GM12865 (cell line): ENCODE data around the gene PTGES3.
A peak's percentile ranks its signal among the peaks of the same experiment; 100 is the strongest.

Source experiments
- DNase-seq: peaks from one replicate; pipeline ENCODE4 v3.0.0; 2010; ENCODE audit warnings: low read depth
- H3K4me3 ChIP-seq: 2 replicates; pipeline ENCODE4 v1.5.1; 2011; ENCODE audit warnings: mild to moderate bottlenecking, low read depth, low read length, control low read depth
- TF ChIP-seq, protein P1 (sequence below): IDR thresholded peaks from 2 replicates; pipeline ENCODE4 v1.5.1; 2011; ENCODE audit warnings: low read length, control low read depth, low read depth, inconsistent platforms; ENCODE audit not compliant: insufficient read depth; ENCODE audit errors: missing control alignments

The PTGES3 gene

DNA sequence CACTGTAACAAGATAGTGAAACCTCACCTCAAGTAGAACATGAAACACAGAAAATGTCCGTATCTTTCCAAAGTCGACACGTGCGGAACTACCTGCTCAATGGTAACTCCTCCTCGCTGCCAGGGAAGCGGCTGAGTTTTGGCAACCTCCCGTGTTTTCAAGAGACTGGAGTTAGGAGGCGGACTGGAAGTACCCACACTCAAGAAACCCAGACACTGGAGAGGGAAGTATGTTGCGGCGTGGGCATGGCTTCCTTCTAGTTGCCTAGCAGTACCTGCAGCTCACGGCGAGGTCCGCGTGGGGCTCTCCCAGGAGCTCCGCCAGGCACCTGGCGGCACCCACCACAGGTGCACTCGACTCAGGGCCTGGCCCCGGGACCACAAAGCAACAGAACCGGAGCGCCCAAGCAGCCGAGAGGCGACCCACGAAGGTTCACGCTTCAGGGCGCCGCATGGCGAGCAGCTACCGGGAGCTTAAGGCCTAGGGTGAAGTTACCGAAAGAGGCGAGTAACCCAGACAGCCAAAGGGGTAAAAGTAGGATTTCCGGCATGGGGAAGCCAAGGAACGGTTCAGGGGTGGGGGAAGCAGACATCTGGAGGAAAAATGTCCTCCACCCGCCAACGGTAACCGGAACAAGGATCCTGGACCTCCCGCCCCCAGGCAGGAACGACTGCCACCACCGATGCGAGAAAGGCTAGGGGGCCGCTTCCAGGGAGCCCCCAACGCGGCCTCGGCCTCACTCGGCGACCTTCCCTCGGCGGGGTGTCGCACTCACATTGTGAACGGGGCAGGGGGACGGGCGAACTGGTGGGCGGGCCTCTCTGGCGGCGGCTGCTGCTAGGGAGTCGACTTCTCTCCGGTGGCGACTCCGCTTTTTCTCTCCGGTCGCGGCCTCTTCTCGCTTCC is 608 bp downstream of the PTGES3 start:
- peak overlapping the region; percentile 62 for H3K4me3 ChIP-seq
- DNase-seq = peak; percentile 69
- TF ChIP-seq, protein P1, sequence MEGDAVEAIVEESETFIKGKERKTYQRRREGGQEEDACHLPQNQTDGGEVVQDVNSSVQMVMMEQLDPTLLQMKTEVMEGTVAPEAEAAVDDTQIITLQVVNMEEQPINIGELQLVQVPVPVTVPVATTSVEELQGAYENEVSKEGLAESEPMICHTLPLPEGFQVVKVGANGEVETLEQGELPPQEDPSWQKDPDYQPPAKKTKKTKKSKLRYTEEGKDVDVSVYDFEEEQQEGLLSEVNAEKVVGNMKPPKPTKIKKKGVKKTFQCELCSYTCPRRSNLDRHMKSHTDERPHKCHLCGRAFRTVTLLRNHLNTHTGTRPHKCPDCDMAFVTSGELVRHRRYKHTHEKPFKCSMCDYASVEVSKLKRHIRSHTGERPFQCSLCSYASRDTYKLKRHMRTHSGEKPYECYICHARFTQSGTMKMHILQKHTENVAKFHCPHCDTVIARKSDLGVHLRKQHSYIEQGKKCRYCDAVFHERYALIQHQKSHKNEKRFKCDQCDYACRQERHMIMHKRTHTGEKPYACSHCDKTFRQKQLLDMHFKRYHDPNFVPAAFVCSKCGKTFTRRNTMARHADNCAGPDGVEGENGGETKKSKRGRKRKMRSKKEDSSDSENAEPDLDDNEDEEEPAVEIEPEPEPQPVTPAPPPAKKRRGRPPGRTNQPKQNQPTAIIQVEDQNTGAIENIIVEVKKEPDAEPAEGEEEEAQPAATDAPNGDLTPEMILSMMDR = no peak

DNA sequence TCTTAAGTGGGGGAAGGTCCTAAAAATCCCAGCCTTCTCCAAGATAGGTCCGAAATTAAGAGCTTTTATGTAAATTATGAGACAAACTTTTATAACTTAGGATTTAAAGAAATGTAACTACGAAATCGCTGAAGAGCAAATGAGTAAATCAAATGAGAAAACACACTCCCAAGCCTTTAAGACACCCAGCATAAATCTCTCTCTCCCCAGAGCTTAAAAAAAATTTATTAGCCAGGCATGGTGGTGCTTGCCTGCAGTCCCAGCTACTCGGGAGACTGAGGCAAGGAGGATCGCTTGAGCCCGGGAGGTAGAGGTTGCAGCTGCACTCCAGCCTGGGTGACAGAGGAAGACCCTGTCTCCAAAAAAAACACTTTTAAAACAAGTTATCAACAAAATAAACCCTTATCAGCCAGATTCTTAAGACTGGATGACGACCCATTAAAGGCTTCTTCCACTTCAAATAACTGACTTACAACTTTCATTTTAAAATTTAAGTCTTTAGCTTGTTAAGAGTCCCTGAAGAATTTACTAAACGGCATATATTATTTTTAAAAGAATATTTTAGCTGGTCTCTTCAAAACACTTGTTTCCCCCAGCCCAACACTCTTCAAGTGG is 3.2 kb downstream of the PTGES3 start:
- peak overlapping the region; percentile 62 for H3K4me3 ChIP-seq
- TF ChIP-seq, protein P1 = no peak
- no peak for DNase-seq

DNA sequence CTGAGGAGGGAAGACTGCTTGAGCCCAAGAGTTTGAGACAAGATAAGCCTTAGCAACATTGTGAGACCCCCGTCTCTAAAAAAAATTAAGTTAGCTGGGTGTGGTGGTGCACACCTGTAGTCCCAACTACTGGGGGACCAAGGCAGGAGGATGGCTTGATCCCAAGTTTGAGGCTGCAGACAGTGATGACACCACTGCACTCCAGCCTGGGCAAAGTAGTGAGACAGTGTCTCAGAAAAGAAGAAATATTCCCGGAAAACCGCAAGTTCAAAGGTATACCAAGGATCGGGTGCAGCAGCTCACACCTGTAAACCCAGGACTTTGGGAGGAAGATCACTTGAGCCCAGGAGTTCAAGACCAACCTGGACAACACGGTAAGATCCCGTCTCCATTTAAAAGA is 5.8 kb downstream of the PTGES3 start:
- TF ChIP-seq, protein P1 = no peak
- H3K4me3 ChIP-seq = peak overlapping the region; percentile 62
- no peak for DNase-seq

DNA sequence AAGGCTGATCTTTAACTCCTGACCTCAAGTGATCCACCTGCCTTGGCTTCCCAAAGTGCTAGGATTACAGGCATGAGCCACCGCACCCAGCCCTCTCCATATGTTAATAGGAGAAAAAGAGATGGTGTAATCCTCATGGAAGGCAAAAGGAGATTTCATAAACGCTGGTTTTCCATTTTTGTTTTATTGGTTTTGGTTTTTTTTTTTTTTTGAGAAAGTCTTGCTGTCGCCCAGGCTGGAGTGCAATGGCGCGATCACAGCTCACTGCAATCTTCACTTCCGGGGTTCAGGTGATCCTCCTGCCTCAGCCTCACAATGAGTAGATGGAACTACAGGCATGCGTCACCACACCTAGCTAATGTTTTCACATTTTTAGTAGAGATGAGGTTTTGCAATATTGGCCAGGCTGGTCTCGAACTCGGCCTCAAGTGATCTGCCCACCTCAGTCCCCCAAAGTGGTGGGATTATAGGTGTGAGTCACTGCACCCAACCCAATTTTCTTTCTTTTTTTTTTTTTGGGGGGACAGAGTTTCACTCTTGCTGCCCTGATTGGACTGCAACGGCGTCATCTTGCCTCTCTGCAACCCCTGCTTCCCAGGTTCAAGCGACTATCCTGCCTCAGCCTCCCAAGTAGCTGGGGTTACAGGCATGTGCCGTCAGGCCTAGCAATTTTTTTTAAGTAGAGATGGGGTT is 8.1 kb downstream of the PTGES3 start:
- no peak for DNase-seq
- H3K4me3 ChIP-seq = no peak overlapping the region
- TF ChIP-seq, protein P1 = no peak

DNA sequence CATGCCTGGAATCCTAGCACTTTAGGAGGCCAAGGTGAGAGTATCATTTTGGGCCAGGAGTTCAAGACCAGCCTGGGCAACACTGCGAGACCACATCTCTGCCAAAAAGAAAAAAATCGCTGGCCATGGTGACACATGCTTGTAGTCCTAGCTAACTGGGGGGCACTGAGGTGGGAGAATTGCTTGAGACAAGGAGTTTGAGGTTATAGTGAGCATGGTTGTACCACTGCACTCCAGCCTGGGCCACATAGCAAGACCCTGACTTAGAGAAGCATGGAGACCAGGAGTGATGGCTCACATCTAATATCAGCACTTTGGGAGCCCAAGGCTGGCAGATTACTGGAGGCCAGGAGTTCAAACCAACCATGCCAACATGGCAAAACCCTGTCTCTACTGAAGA is 9.2 kb downstream of the PTGES3 start:
- DNase-seq = no peak
- H3K4me3 ChIP-seq = no peak overlapping the region
- TF ChIP-seq, protein P1 = no peak

DNA sequence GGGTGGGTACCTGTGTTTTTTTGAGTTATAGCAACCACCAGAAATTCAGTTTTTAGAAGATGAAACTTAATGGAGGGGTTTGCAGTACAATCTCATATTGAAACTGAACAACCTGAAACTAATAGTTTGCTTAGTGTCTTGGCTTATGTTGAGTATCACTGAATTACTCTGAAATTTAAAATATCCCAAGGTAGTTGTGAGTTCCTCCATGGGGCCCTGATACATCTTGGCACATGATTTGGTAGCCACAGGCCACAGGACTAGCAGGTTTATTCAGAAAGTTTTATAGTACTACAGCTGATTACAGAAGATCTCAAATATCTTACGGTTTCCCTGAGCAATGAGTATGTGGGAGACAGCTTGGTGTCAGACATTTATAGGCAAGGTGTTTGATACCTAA is 10.4 kb downstream of the PTGES3 start:
- TF ChIP-seq, protein P1 = no peak
- H3K4me3 ChIP-seq = no peak overlapping the region
- DNase-seq = peak; percentile 64
